Ovary (tissue), 9 donors: ENCODE measurements around the gene GPC6. TPM values are rescaled to one million over a fixed set of nuclear protein-coding genes. Genes with fewer than 3 reads are reported as not detected.

Source experiments
- DNase-seq, 5 donors: peaks; one replicate each; pipeline ENCODE4 v3.0.0-alpha.2; 2019 to 2020
- H3K27ac ChIP-seq, 2 donors: fragments of 200-600 bp; one replicate each; pipeline versions ENCODE4 v1.5.1 to v1.8.0; 2019 to 2022
- H3K27me3 ChIP-seq: fragments of 200-600 bp; one replicate; pipeline ENCODE4 v1.8.0; 2022
- H3K36me3 ChIP-seq: fragments of 200-600 bp; sonication (generic); one replicate; pipeline ENCODE4 v1.5.1; 2019
- H3K4me1 ChIP-seq: one replicate; pipeline ENCODE4 v1.8.1; 2013; ENCODE audit warnings: mild to moderate bottlenecking, moderate library complexity; ENCODE audit not compliant: insufficient read depth
- H3K4me3 ChIP-seq: fragments of 200-600 bp; sonication (generic); one replicate; pipeline ENCODE4 v1.5.1; 2017
- H3K9me3 ChIP-seq, 2 donors: fragments of 200-600 bp in 1 of 2; sonication (generic) in 1 of 2; one replicate each; pipeline versions ENCODE4 v1.5.1 to v1.8.1; 2013 to 2019; ENCODE audit warnings: mild to moderate bottlenecking in 1 of 2, moderate library complexity in 1 of 2
- EP300 ChIP-seq: sonication (generic); formaldehyde crosslinking; IDR thresholded peaks from one replicate; pipeline ENCODE4 v1.6.1; 2017; ENCODE audit warnings: antibody characterized with exemption
- POLR2A ChIP-seq: fragments of 450-650 bp; IDR thresholded peaks from one replicate; pipeline ENCODE4 v1.6.1; 2017; ENCODE audit warnings: antibody characterized with exemption, mild to moderate bottlenecking, moderate library complexity
- WGBS, 3 donors: extraction: QIAGEN DNeasy Blood & Tissue Kit in 1 of 3; methylation state at CpG; one replicate each; pipeline versions ENCODE4 v1.1.5 to v1.1.7; 2013 to 2017; 5-methylcytosine and 5-hydroxymethylcytosine counted together
- intact Hi-C, 4 donors: fragments of 100-400 bp; cut with DNase I; formaldehyde crosslinking; loops; one replicate each; pipeline versions ENCODE4 v1.11.0 to v1.15.1; 2022 to 2023
- polyA plus RNA-seq, 2 donors: library from polyadenylated mRNA; stranded (reverse); fragments of 200-250 nt in 1 of 2; fragments of 350-450 nt in 1 of 2; fragmentation: Illumina TruSeq in 1 of 2; extraction: RNeasy Lipid Tissue Mini Kit (QIAGEN cat#74804) in 1 of 2; gene quantifications; one replicate each; pipeline ENCODE4 v1.2.3, GENCODE V29; 2013 to 2014
- total RNA-seq, 7 donors: library from RNA; depleted of rRNA in 2 of 7; stranded (reverse); fragments of >200 nt in 2 of 7; fragmentation: NEBNext Ultra II Directional in 3 of 7; extraction: Animal tissue kit (Norgen Biotek cat#: 25700) in 3 of 7; gene quantifications; one replicate each; pipeline versions ENCODE4 v1.1.0 to v1.2.4, GENCODE V29; 2016 to 2023
- TF ChIP-seq, protein P1 (sequence below), 3 donors: fragments of 450-650 bp in 2 of 3; fragments of 200-600 bp in 1 of 3; IDR thresholded peaks; one replicate each; pipeline versions ENCODE4 v1.5.1 to v1.8.0; 2016 to 2022; ENCODE audit warnings: antibody characterized with exemption in 3 of 3, mild to moderate bottlenecking in 1 of 3
- donor health status: DM: no; HTN: no; CAD: no; lungs with moderate emphysema.
- donor health status: DM: no; HTN: no; CAD: no.
- donor health status: Bipolar disorder and iron deficiency.
- donor health status: DM: yes; HTN: yes; CAD: no.
- donor health status: DM: no; HTN: no; CAD: no.
- donor health status: DM: yes; HTN: yes; CAD: no.

GPC6 gene
- total and polyA plus RNA-seq, 9 donors: 4.3 to 22.3 (median 17.9) TPM

DNA sequence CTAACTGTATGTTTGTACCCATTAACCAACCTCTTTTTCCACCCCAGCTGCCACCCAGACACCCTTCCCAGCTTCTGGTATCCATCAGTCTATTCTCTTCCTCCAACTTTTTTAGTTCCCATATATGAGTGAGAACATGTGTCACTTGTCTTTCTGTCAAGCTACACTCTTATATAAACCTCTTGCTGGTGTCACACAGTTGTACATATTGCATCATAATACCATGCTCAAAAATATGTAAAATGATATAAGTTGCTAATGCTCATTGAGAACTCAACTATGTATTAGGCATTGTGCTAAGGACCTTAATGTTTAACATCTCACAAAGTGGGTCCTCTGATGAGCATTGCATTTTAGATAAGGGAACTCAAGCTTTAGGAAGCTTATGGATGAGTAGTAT is 395.4 kb downstream of the GPC6 start:
- Histone ChIP-seq H3K4me3 (no peak overlapping the region), H3K27ac (no peak overlapping the region), H3K27me3 (no peaks in the 10 kb centered on the region), H3K4me1 (no peaks in the 10 kb centered on the region), H3K36me3 (no peaks in the 10 kb centered on the region), H3K9me3 (no peaks in the 10 kb centered on the region)
- DNase-seq: no peak
- intact Hi-C loops: no loop called here
- TF ChIP-seq, protein P1, sequence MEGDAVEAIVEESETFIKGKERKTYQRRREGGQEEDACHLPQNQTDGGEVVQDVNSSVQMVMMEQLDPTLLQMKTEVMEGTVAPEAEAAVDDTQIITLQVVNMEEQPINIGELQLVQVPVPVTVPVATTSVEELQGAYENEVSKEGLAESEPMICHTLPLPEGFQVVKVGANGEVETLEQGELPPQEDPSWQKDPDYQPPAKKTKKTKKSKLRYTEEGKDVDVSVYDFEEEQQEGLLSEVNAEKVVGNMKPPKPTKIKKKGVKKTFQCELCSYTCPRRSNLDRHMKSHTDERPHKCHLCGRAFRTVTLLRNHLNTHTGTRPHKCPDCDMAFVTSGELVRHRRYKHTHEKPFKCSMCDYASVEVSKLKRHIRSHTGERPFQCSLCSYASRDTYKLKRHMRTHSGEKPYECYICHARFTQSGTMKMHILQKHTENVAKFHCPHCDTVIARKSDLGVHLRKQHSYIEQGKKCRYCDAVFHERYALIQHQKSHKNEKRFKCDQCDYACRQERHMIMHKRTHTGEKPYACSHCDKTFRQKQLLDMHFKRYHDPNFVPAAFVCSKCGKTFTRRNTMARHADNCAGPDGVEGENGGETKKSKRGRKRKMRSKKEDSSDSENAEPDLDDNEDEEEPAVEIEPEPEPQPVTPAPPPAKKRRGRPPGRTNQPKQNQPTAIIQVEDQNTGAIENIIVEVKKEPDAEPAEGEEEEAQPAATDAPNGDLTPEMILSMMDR (IDR thresholded peaks at IDR 0.05): no peak
- no peak for TF ChIP-seq POLR2A
- no peak for TF ChIP-seq EP300

DNA sequence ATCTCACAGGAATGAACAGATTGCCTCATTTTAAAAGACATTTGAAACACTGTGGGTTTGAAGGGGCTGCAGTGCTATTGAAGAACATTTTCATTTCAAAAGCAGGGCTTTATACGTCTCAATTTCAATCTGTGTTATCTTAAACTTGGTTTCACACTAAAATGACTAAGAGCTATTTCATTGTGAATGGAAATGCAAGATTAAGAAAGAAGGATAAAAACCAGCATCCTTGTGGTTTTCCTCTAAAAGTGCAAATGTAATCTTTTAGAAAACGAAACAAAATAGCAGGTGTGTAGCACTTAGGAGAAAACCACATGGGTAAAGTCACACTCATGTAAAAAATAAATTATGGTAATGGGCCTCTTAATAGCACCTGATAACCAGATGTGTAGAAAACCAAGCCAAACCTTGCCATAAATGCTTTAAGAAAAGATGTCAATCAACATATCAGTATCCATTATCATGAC is 397.7 kb downstream of the GPC6 start:
- no peaks in the 10 kb centered on the region for H3K9me3 ChIP-seq
- H3K4me3 ChIP-seq: no peak overlapping the region
- no peak overlapping the region for H3K27ac ChIP-seq
- 47 to 67% (median 65%) methylated on average over 2 of the region's 2 CpGs for WGBS, 3 donors
- intact Hi-C loops: no loop called here
- no peak for DNase-seq
- H3K27me3 ChIP-seq: no peaks in the 10 kb centered on the region
- peaks cover 2% of the 10 kb centered on the region for H3K4me1 ChIP-seq
- H3K36me3 ChIP-seq: no peaks in the 10 kb centered on the region
- TF ChIP-seq, protein P1 (IDR thresholded peaks at IDR 0.05): no peak
- TF ChIP-seq POLR2A (no peak), EP300 (no peak)

DNA sequence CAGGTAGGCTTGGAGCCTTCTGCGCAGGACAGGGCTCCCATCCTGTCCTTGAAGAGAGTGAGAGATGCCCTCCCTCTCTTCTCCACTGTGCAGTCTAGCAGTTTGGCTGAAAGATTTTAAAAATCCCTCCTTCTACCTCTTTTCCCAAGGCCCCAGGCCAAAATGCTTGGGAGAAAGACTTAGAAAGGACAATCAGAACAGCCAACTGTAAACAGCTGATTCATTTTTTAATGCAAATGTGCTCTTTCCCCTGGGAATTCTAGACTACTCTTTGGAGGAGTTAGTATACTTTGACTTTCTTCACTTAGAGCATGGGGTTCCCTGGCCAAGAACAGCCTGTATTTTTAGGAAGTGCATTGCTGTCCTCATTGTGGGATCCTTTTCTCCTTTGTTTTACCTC is 398.9 kb downstream of the GPC6 start:
- H3K27ac ChIP-seq: no peak overlapping the region
- peaks cover 2% of the 10 kb centered on the region for H3K4me1 ChIP-seq
- H3K4me3 ChIP-seq: no peak overlapping the region
- H3K27me3 ChIP-seq: no peaks in the 10 kb centered on the region
- H3K9me3 ChIP-seq: no peaks in the 10 kb centered on the region
- DNase-seq: no peak
- no peaks in the 10 kb centered on the region for H3K36me3 ChIP-seq
- 81 to 95% (median 93%) methylated on average over 1 of the region's 1 CpG for WGBS, 3 donors
- intact Hi-C loops: no loop called here
- TF ChIP-seq POLR2A: no peak
- TF ChIP-seq, protein P1 (IDR thresholded peaks at IDR 0.05): no peak
- TF ChIP-seq EP300: no peak

DNA sequence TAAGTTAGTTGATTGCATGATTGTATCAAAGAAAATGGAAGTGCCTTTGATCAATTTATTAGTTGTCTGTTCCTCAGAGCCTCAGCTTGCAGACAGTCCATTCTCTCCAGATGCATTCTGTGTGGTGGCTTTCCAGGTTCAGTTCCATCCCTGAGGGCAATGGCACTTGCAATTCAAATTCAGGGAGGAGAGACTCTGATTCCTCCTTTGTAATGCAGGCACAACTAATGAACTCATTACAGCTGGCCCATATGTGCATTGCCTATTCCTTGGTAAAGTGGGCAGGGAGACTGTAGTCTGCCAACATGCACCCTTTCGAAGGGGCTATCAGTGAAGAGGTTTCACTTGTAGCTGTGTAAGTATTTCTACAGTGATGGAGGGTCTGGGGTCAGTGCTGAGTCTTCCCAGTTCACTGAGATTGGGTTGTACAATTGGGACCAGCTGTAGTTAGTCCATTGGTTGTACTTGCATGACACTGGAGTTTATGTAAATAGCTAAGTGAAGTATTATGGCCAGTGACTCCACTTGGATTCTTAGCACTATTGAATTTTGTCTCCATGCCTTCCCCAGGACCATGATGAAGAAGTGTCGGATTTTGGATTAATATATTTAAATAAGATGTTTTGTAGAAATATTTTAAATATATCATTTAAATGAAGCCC is 401.7 kb downstream of the GPC6 start:
- Histone ChIP-seq H3K4me3 (no peak overlapping the region), H3K27ac (no peak overlapping the region), H3K4me1 (peaks cover 2% of the 10 kb centered on the region), H3K27me3 (no peaks in the 10 kb centered on the region), H3K36me3 (no peaks in the 10 kb centered on the region), H3K9me3 (no peaks in the 10 kb centered on the region)
- TF ChIP-seq POLR2A: no peak
- TF ChIP-seq EP300: no peak
- TF ChIP-seq, protein P1 (IDR thresholded peaks at IDR 0.05): no peak
- no peak for DNase-seq
- intact Hi-C loops: no loop called here
- 25 to 47% (median 25%) methylated on average over 2 of the region's 2 CpGs for WGBS, 3 donors
